Skeletal muscle satellite cell (primary cell): ENCODE data around the gene BRINP2.

Experiments
- H3K27me3 ChIP-seq: 2 replicates; pipeline ENCODE4 v1.7.0; 2013; ENCODE audit warnings: low read length; ENCODE audit not compliant: control insufficient read depth, insufficient read depth
- H3K36me3 ChIP-seq: 2 replicates; pipeline ENCODE4 v1.7.0; 2013; ENCODE audit warnings: mild to moderate bottlenecking, control low read depth, low read length; ENCODE audit not compliant: insufficient read depth
- H3K4me1 ChIP-seq: 2 replicates; pipeline ENCODE4 v1.7.0; 2013; ENCODE audit warnings: low read length; ENCODE audit not compliant: control insufficient read depth, insufficient read depth
- H3K4me2 ChIP-seq: 2 replicates; pipeline ENCODE4 v1.7.0; 2013; ENCODE audit warnings: mild to moderate bottlenecking, low read length
- H3K4me3 ChIP-seq: 2 replicates; pipeline ENCODE4 v1.7.0; 2013; ENCODE audit warnings: low read length
- H3K9ac ChIP-seq: 2 replicates; pipeline ENCODE4 v1.7.0; 2013; ENCODE audit warnings: mild to moderate bottlenecking, low read depth, low read length, moderate library complexity
- H3K9me3 ChIP-seq: replicated peaks from 2 replicates; pipeline ENCODE4 v1.7.0; 2013; ENCODE audit warnings: mild to moderate bottlenecking, control low read depth, low read length

The BRINP2 gene

GRCh38 chr1:177172272-177172671, 1.5 kb downstream of the BRINP2 start:
- H3K9me3 ChIP-seq, result no peaks in the 10 kb centered on the region
- H3K4me2 ChIP-seq, result no peak overlapping the region
- H3K4me3 ChIP-seq, result no peak overlapping the region
- H3K4me1 ChIP-seq, result peaks cover 10% of the 10 kb centered on the region
- no peak overlapping the region for H3K9ac ChIP-seq
- no peaks in the 10 kb centered on the region for H3K36me3 ChIP-seq
- H3K27me3 ChIP-seq, result peaks cover 79% of the 10 kb centered on the region

- Histone ChIP-seq H3K9me3 (no peaks in the 10 kb centered on the region), H3K27me3 (peaks cover 84% of the 10 kb centered on the region), H3K36me3 (no peaks in the 10 kb centered on the region), H3K9ac (no peak overlapping the region), H3K4me3 (no peak overlapping the region), H3K4me1 (peaks cover 10% of the 10 kb centered on the region), H3K4me2 (no peak overlapping the region)
Observed at GRCh38 chr1:177172866-177173265, 2.1 kb downstream of the BRINP2 start.

GRCh38 chr1:177173976-177174375, 3.2 kb downstream of the BRINP2 start:
- peaks cover 10% of the 10 kb centered on the region for H3K4me1 ChIP-seq
- H3K9me3 ChIP-seq, result no peaks in the 10 kb centered on the region
- H3K9ac ChIP-seq, result no peak overlapping the region
- no peak overlapping the region for H3K4me3 ChIP-seq
- no peak overlapping the region for H3K4me2 ChIP-seq
- peaks cover 84% of the 10 kb centered on the region for H3K27me3 ChIP-seq
- H3K36me3 ChIP-seq, result no peaks in the 10 kb centered on the region

- Histone ChIP-seq H3K9ac (no peak overlapping the region), H3K9me3 (no peaks in the 10 kb centered on the region), H3K4me1 (peaks cover 10% of the 10 kb centered on the region), H3K4me3 (no peak overlapping the region), H3K27me3 (peaks cover 83% of the 10 kb centered on the region), H3K36me3 (no peaks in the 10 kb centered on the region), H3K4me2 (no peak overlapping the region)
Observed at GRCh38 chr1:177174921-177175634, 4.3 kb downstream of the BRINP2 start.

DNA sequence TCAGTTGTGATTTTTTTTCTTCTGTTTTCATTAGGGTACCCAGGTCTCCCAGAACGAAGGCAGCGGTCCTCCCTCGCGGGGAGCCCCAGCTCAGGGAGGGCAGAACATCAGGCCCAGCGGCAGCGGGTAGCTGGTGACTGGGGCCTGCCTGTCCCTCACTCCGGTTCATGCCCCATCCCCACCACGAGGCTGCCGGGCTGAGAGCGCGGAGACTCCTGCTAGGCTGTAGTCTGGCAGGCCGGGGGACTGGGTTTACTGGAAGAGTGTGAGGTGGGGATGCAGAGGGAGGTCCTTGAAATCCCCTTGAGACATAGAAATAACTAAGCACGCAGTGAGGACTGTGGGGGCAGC, 10.5 kb downstream of the BRINP2 start:
- H3K9ac ChIP-seq, result no peak overlapping the region

DNA sequence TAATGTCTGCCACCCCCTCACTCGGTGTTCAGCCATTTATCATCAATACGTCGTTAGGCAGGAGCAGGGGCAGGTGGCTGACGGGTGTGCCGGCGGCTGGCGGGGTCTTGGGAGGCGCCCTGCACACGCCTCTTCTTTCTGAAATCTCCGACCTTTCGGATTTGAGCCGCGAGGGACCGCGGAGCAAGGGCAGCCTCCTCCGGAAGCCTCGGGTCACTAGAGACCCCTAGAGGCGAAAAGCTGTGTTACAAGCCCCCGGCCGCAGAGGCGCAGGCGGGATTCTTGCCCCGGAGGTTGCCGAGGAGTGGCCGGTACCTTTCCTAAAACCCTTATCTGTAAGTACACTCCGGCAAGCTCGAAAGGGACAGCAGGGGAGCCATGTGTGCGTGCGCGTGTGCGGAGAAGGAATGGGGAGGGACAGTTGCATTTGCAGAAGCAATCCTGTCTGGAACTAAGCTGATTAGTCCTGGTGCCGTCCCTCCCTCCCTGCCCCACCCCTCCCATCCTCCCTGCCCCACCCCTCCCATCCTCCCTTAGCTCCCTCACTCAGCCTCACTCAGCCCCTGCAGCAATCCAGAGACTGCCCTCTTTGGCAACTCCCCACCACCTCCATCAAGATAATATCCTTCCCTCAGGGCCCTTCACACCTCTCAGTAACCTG, 11.0 kb downstream of the BRINP2 start:
- Histone ChIP-seq H3K4me3 (peak overlapping the region; percentile 64), H3K4me1 (no peaks in the 10 kb centered on the region), H3K36me3 (no peaks in the 10 kb centered on the region), H3K4me2 (peak overlapping the region; percentile 87), H3K9ac (no peak overlapping the region), H3K9me3 (no peaks in the 10 kb centered on the region), H3K27me3 (peaks cover 65% of the 10 kb centered on the region)

More for the DNA sequence above, 10.5 kb downstream of the BRINP2 start:
- no peaks in the 10 kb centered on the region for H3K4me1 ChIP-seq
- no peaks in the 10 kb centered on the region for H3K36me3 ChIP-seq
- peak overlapping the region; percentile 87 for H3K4me2 ChIP-seq
- peaks cover 67% of the 10 kb centered on the region for H3K27me3 ChIP-seq
- H3K4me3 ChIP-seq, result peak overlapping the region; percentile 64
- H3K9me3 ChIP-seq, result no peaks in the 10 kb centered on the region

- Histone ChIP-seq H3K9ac (no peak overlapping the region), H3K4me3 (no peak overlapping the region), H3K4me1 (no peaks in the 10 kb centered on the region), H3K27me3 (peaks cover 44% of the 10 kb centered on the region), H3K9me3 (no peaks in the 10 kb centered on the region), H3K36me3 (no peaks in the 10 kb centered on the region), H3K4me2 (no peak overlapping the region)
Observed at GRCh38 chr1:177183836-177184235, 13.1 kb downstream of the BRINP2 start.

- H3K27me3 ChIP-seq, result peaks cover 34% of the 10 kb centered on the region
- no peak overlapping the region for H3K4me3 ChIP-seq
- no peaks in the 10 kb centered on the region for H3K9me3 ChIP-seq
- H3K4me1 ChIP-seq, result no peaks in the 10 kb centered on the region
- H3K9ac ChIP-seq, result no peak overlapping the region
- no peaks in the 10 kb centered on the region for H3K36me3 ChIP-seq
- H3K4me2 ChIP-seq, result no peak overlapping the region
Observed at GRCh38 chr1:177185209-177185608, 14.5 kb downstream of the BRINP2 start.

- Histone ChIP-seq H3K4me3 (no peak overlapping the region), H3K27me3 (peaks cover 28% of the 10 kb centered on the region), H3K9me3 (no peaks in the 10 kb centered on the region), H3K4me1 (no peaks in the 10 kb centered on the region), H3K36me3 (no peaks in the 10 kb centered on the region), H3K9ac (no peak overlapping the region), H3K4me2 (no peak overlapping the region)
Observed at GRCh38 chr1:177186639-177187038, 15.9 kb downstream of the BRINP2 start.

- Histone ChIP-seq H3K4me3 (no peak overlapping the region), H3K9ac (no peak overlapping the region), H3K4me2 (no peak overlapping the region), H3K4me1 (no peaks in the 10 kb centered on the region), H3K36me3 (no peaks in the 10 kb centered on the region), H3K9me3 (no peaks in the 10 kb centered on the region), H3K27me3 (peaks cover 28% of the 10 kb centered on the region)
Observed at GRCh38 chr1:177190308-177190970, 19.7 kb downstream of the BRINP2 start.

DNA sequence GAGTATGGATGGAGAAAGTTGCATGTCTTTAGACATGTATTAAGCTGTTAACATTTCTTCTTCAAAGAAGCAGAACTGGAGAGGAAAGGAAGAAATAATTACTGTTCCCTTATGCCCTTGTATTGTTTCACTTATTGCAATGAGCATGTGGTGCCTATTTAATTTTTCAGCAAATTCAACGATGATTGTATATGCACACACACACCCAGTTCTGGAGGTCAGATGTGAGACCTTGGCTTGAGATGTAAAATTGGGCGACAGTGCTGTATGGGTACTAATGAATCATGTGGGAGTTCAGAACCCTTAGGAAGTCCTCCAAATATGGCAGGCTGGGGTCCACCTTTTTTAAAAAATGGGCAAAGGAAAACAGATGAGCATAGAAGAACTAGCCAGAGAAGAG, 27.5 kb downstream of the BRINP2 start:
- Histone ChIP-seq H3K4me3 (no peak overlapping the region), H3K4me1 (no peaks in the 10 kb centered on the region)

More for the DNA sequence above, 27.5 kb downstream of the BRINP2 start:
- no peak overlapping the region for H3K9ac ChIP-seq
- no peak overlapping the region for H3K4me2 ChIP-seq
- H3K27me3 ChIP-seq, result peaks cover 16% of the 10 kb centered on the region
- no peaks in the 10 kb centered on the region for H3K36me3 ChIP-seq
- no peaks in the 10 kb centered on the region for H3K9me3 ChIP-seq
